K562 (cell line): ENCODE measurements around the gene RPS15A. TPM values are rescaled to one million over a fixed set of nuclear protein-coding genes. Genes with fewer than 3 reads are reported as not detected.

Experiments used
- ATAC-seq: fragments of 200-7000 bp; cut with Tn5 transposase; 3 replicates; pipeline ENCODE4 v1.9.1; 2020; ENCODE audit warnings: moderate library complexity
- BruUV-seq: library from RNA; stranded (reverse); fragments of 400-500 nt; replicated peaks from 2 replicates; lab custom pipeline; 2021; lab: Mats Ljungman, UMichigan
- CTCF ChIA-PET: fragments of 300-600 bp; formaldehyde crosslinking; extraction: SDS; loops from one replicate; lab custom pipeline; 2021; ENCODE audit warnings: low intra/inter-chr PET ratio; lab: Yijun Ruan, JAX
- POLR2A ChIA-PET: fragments of 300-600, 350-650 bp; sonication (Branson Sonifier 250); formaldehyde crosslinking; extraction: SDS; loops from one replicate; lab custom pipeline; 2021; ENCODE audit warnings: antibody characterized with exemption, inconsistent platforms; lab: Yijun Ruan, JAX
- DNase-seq, 4 experiments: peaks; one replicate each; pipeline versions ENCODE4 v3.0.0 to v3.0.0-alpha.2; 2011 to 2018; ENCODE audit warnings: low spot score in 3 of 4, mixed read lengths in 3 of 4; ENCODE audit errors: extremely low read depth in 1 of 4
- FAIRE-seq: peaks from 2 replicates; lab custom pipeline; 2011; peaks lifted over from hg19 to GRCh38; lab: Jason Lieb, UNC
- H2AFZ ChIP-seq: 2 replicates; pipeline ENCODE4 v1.6.0; 2011; ENCODE audit warnings: low read depth, low read length, control low read depth, inconsistent platforms
- H3K27ac ChIP-seq: fragments of 200-600 bp; 3 replicates; pipeline ENCODE4 v1.8.0; 2011; ENCODE audit warnings: low read depth, mild to moderate bottlenecking, control low read depth, inconsistent platforms, low read length, moderate library complexity, mixed read lengths; ENCODE audit errors: extremely low read depth
- H3K27me3 ChIP-seq, 2 experiments: fragments of 300-600 bp in 1 of 2; 2 replicates in 1 of 2; 3 replicates in 1 of 2; pipeline versions ENCODE4 v1.6.0 to v1.8.0; 2011; ENCODE audit warnings: inconsistent platforms in 2 of 2, low read length in 2 of 2, mild to moderate bottlenecking in 1 of 2, mixed read lengths in 1 of 2, moderate library complexity in 1 of 2; ENCODE audit not compliant: control insufficient read depth in 2 of 2, insufficient read depth in 2 of 2
- H3K36me3 ChIP-seq: fragments of 300-600 bp; 3 replicates; pipeline ENCODE4 v1.8.0; 2011; ENCODE audit warnings: mild to moderate bottlenecking, low read length, inconsistent platforms; ENCODE audit not compliant: control insufficient read depth, insufficient read depth
- H3K4me1 ChIP-seq, 2 experiments: fragments of 200-600 bp in 1 of 2; replicated peaks in 1 of 2; 2 replicates in 1 of 2; 3 replicates in 1 of 2; pipeline versions ENCODE4 v1.5.1 to v1.8.0; 2011; ENCODE audit warnings: inconsistent platforms in 2 of 2, low read length in 2 of 2, mild to moderate bottlenecking in 1 of 2, mixed read lengths in 1 of 2, moderate library complexity in 1 of 2; ENCODE audit not compliant: control insufficient read depth in 2 of 2, insufficient read depth in 2 of 2
- H3K4me2 ChIP-seq: 2 replicates; pipeline ENCODE4 v1.6.1; 2011; ENCODE audit warnings: low read length, control low read depth, inconsistent platforms, mixed read lengths; ENCODE audit not compliant: insufficient read depth
- H3K4me3 ChIP-seq: fragments of 200-600 bp; sonication (generic), shearing (Covaris generic); 2 replicates; pipeline ENCODE4 v1.5.1; 2016; ENCODE audit warnings: control low read depth, inconsistent platforms
- H3K79me2 ChIP-seq: fragments of 200-600 bp; 3 replicates; pipeline ENCODE4 v1.8.0; 2011; ENCODE audit warnings: low read length, inconsistent platforms; ENCODE audit not compliant: control insufficient read depth, insufficient read depth
- H3K9ac ChIP-seq, 2 experiments: 2 replicates each; pipeline versions ENCODE4 v1.6.0 to v1.6.1; 2011; ENCODE audit warnings: low read depth in 2 of 2, low read length in 2 of 2, control low read depth in 1 of 2, inconsistent platforms in 1 of 2, mild to moderate bottlenecking in 1 of 2, mixed read lengths in 1 of 2; ENCODE audit not compliant: insufficient read depth in 1 of 2
- H3K9me1 ChIP-seq: one replicate; pipeline ENCODE4 v1.6.0; 2011; ENCODE audit warnings: inconsistent platforms, mild to moderate bottlenecking, low read length, moderate library complexity; ENCODE audit not compliant: control insufficient read depth, insufficient read depth
- H3K9me3 ChIP-seq: replicated peaks from 2 replicates; pipeline ENCODE4 v1.5.1; 2011; ENCODE audit warnings: low read depth, low read length, inconsistent platforms; ENCODE audit not compliant: control insufficient read depth, insufficient read depth
- H4K20me1 ChIP-seq: replicated peaks from 2 replicates; pipeline ENCODE4 v1.6.1; 2011; ENCODE audit warnings: low read length, inconsistent platforms, mixed read lengths; ENCODE audit not compliant: control insufficient read depth, insufficient read depth
- CREB3 ChIP-seq: fragments of 450-650 bp; conservative IDR thresholded peaks from 2 replicates; pipeline ENCODE4 v1.6.1; 2016; ENCODE audit warnings: missing genetic modification characterization, low read depth, mild to moderate bottlenecking, missing compliant biosample characterization, moderate library complexity
- ID3 ChIP-seq, 2 experiments: fragments of 250-450 bp in 1 of 2; fragments of 450-650 bp in 1 of 2; sonication (Bioruptor Pico) in 1 of 2; IDR thresholded peaks; 2 replicates each; pipeline versions ENCODE4 v1.6.1 to v1.8.0; 2016 to 2021; ENCODE audit warnings: mild to moderate bottlenecking in 2 of 2, moderate library complexity in 2 of 2, missing compliant biosample characterization in 1 of 2, missing genetic modification characterization in 1 of 2
- WGBS: fragments of 100-300 bp; shearing (Covaris generic); methylation state at CpG from one replicate; pipeline ENCODE4 v1.1.6; 2016; ENCODE audit warnings: low coverage, mixed read lengths; ENCODE audit not compliant: insufficient coverage; ENCODE audit errors: missing lambda C conversion rate; 5-methylcytosine and 5-hydroxymethylcytosine counted together
- in situ Hi-C: fragments of 300-500 bp; cut with MboI; formaldehyde crosslinking; loops from 4 replicates; pipeline ENCODE4 v1.15.0; 2018; ENCODE audit warnings: inconsistent platforms, mixed read lengths
- intact Hi-C: fragments of 100-400 bp; cut with micrococcal nuclease; formaldehyde crosslinking; loops from 2 replicates; pipeline ENCODE4 v1.14.2; 2022
- polyA plus RNA-seq, 8 experiments: library from polyadenylated mRNA; depleted of rRNA in 4 of 8; stranded (reverse) in 5 of 8; unstranded in 3 of 8; fragments of >200 nt; fragmentation: Nextera tagmentation in 2 of 8; fragmentation: Illumina TruSeq in 1 of 8; extraction: Ambion mirVana in 2 of 8; extraction: Trizol in 1 of 8; gene quantifications; 2 replicates each; pipeline versions ENCODE4 v1.2.1 to v1.2.3, GENCODE V29; 2011 to 2014; ENCODE audit warnings: inconsistent platforms in 1 of 8, missing spikeins in 1 of 8
- total RNA-seq, 7 experiments: library from RNA; depleted of rRNA in 6 of 7; stranded (reverse); fragments of >200 nt in 6 of 7; fragmentation: Illumina TruSeq in 2 of 7; extraction: Trizol in 2 of 7; gene quantifications; 2 replicates each; pipeline versions ENCODE4 v1.2.1 to v1.2.3, GENCODE V29; 2011 to 2021; ENCODE audit warnings: low replicate concordance in 1 of 7
- TF ChIP-seq, protein P1 (sequence below): fragments of 450-650 bp; conservative IDR thresholded peaks from 2 replicates; pipeline ENCODE4 v1.6.1; 2016; ENCODE audit warnings: missing genetic modification characterization, low read depth, mild to moderate bottlenecking, control low read depth, missing compliant biosample characterization

The RPS15A gene
- total and polyA plus RNA-seq, 9 of the 15 experiments (the other 6 are each of a cell fraction or from before 2014, with no cell fraction given) = 1,397 to 5,474 (median 2,798) TPM

DNA sequence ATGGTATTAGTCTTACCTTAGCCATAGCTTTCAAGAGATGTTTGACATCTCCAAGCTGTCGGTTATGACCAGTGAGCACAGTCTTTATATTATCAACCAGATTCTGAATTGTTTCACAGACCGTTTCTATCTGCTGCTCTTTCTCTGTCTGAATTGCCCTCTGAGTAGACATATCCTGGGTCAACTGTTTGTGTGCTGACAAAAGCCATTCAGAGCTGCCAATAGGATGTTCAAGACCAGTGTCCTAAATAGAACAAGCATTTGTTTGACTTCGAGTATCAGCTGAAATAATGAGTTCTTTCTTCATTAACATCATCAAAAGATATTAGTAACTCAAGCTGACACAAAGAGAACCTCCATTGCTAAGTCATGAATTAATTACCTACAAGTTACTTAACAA is 26.2 kb upstream of the RPS15A start:
- Histone ChIP-seq H3K4me2 (no peak overlapping the region), H3K36me3 (peaks cover 83% of the 10 kb centered on the region), H3K9me3 (no peaks in the 10 kb centered on the region), H3K9me1 (no peaks in the 10 kb centered on the region), H3K4me1 (no peaks in the 10 kb centered on the region), H3K4me3 (no peak overlapping the region), H3K79me2 (no peaks in the 10 kb centered on the region), H3K27ac (no peak overlapping the region), H3K27me3 (no peaks in the 10 kb centered on the region), H3K9ac (no peak overlapping the region), H2AFZ (no peak overlapping the region), H4K20me1 (no peaks in the 10 kb centered on the region)
- WGBS = 82% methylated on average over 3 of the region's 3 CpGs
- ChIA-PET CTCF (no interaction called here), POLR2A (interaction anchor here (1.6 to 5.6 kb wide), 2 partner anchors 13 to 15 kb away, joined by 4 to 30 read pairs; partner anchors contain the start of gene ARL6IP1)
- no peak for DNase-seq
- in situ Hi-C loops (no loop called here), intact Hi-C loops (no loop called here)
- no TSS peak for BruUV-seq
- TF ChIP-seq, protein P1, sequence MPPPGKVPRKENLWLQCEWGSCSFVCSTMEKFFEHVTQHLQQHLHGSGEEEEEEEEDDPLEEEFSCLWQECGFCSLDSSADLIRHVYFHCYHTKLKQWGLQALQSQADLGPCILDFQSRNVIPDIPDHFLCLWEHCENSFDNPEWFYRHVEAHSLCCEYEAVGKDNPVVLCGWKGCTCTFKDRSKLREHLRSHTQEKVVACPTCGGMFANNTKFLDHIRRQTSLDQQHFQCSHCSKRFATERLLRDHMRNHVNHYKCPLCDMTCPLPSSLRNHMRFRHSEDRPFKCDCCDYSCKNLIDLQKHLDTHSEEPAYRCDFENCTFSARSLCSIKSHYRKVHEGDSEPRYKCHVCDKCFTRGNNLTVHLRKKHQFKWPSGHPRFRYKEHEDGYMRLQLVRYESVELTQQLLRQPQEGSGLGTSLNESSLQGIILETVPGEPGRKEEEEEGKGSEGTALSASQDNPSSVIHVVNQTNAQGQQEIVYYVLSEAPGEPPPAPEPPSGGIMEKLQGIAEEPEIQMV (tag) = no peak
- no peak for TF ChIP-seq CREB3 (tag)
- no peak for TF ChIP-seq ID3 (CRISPR knock-in tag; IDR thresholded peaks at IDR 0.05)
- TF ChIP-seq ID3 (tag; IDR thresholded peaks at IDR 0.05) = no peak
- no peak for ATAC-seq
- no peak for FAIRE-seq
